Tibial artery (tissue), 4 donors: Measurements from ENCODE around the gene TAS2R3.

Source experiments
- DNase-seq, 2 donors: peaks; one replicate each; pipeline ENCODE4 v3.0.0-alpha.2; 2019
- H3K27ac ChIP-seq, 2 donors: fragments of 200-600 bp; sonication (generic) in 1 of 2; 1 replicate in 1 of 2; 2 replicates in 1 of 2; pipeline ENCODE4 v1.5.1; 2018 to 2019; ENCODE audit warnings: mild to moderate bottlenecking in 1 of 2
- H3K27me3 ChIP-seq, 2 donors: fragments of 200-600 bp; sonication (generic) in 1 of 2; one replicate each; pipeline versions ENCODE4 v1.5.1 to v1.6.0; 2016 to 2019
- H3K36me3 ChIP-seq, 3 donors: fragments of 200-600 bp; sonication (generic) in 2 of 3; one replicate each; pipeline ENCODE4 v1.5.1; 2016 to 2019; ENCODE audit warnings: mild to moderate bottlenecking in 2 of 3
- H3K4me1 ChIP-seq, 4 donors: fragments of 200-600 bp; sonication (generic) in 2 of 4; 1 replicate in 3 of 4; 2 replicates in 1 of 4; pipeline ENCODE4 v1.5.1; 2016 to 2019
- H3K4me3 ChIP-seq, 2 donors: fragments of 200-600 bp; sonication (generic) in 1 of 2; 1 replicate in 1 of 2; 2 replicates in 1 of 2; pipeline ENCODE4 v1.5.1; 2018 to 2019; ENCODE audit warnings: mild to moderate bottlenecking in 2 of 2
- H3K9me3 ChIP-seq, 3 donors: fragments of 200-600 bp; sonication (generic) in 1 of 3; one replicate each; pipeline ENCODE4 v1.5.1; 2016 to 2019
- intact Hi-C: fragments of 100-400 bp; cut with DNase I; formaldehyde crosslinking; loops from one replicate; pipeline ENCODE4 v1.15.0; 2023; ENCODE audit warnings: low total_unique reads
- TF ChIP-seq, protein P1 (sequence below), 2 experiments: fragments of 200-600 bp in 1 of 2; fragments of 450-650 bp in 1 of 2; IDR thresholded peaks; one replicate each; pipeline ENCODE4 v1.5.1; 2017 to 2019; ENCODE audit warnings: antibody characterized with exemption in 2 of 2, mild to moderate bottlenecking in 1 of 2, moderate library complexity in 1 of 2

Gene TAS2R3, protein sequence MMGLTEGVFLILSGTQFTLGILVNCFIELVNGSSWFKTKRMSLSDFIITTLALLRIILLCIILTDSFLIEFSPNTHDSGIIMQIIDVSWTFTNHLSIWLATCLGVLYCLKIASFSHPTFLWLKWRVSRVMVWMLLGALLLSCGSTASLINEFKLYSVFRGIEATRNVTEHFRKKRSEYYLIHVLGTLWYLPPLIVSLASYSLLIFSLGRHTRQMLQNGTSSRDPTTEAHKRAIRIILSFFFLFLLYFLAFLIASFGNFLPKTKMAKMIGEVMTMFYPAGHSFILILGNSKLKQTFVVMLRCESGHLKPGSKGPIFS

GRCh38 chr7:141763797-141764196 lies at the start of gene TAS2R3:
TSS of gene TAS2R3 (plus strand) at chr7:141764097. CDS start at chr7:141764159, 62 bp downstream.
- no peaks in the 10 kb centered on the region for H3K4me1 ChIP-seq
- no peak within 1 kb of the TSS for H3K27ac ChIP-seq
- intact Hi-C loops = no loop called here
- H3K36me3 ChIP-seq = peaks cover 36 to 74% (median 43%) of the 10 kb centered on the region in 3 donors
- H3K9me3 ChIP-seq = no peaks in the 10 kb centered on the region
- no peak for DNase-seq
- H3K27me3 ChIP-seq = no peaks in the 10 kb centered on the region
- TF ChIP-seq, protein P1, sequence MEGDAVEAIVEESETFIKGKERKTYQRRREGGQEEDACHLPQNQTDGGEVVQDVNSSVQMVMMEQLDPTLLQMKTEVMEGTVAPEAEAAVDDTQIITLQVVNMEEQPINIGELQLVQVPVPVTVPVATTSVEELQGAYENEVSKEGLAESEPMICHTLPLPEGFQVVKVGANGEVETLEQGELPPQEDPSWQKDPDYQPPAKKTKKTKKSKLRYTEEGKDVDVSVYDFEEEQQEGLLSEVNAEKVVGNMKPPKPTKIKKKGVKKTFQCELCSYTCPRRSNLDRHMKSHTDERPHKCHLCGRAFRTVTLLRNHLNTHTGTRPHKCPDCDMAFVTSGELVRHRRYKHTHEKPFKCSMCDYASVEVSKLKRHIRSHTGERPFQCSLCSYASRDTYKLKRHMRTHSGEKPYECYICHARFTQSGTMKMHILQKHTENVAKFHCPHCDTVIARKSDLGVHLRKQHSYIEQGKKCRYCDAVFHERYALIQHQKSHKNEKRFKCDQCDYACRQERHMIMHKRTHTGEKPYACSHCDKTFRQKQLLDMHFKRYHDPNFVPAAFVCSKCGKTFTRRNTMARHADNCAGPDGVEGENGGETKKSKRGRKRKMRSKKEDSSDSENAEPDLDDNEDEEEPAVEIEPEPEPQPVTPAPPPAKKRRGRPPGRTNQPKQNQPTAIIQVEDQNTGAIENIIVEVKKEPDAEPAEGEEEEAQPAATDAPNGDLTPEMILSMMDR (IDR thresholded peaks at IDR 0.05) = no peak
- H3K4me3 ChIP-seq = no peak within 1 kb of the TSS

- Histone ChIP-seq H3K27ac (no peak overlapping the region), H3K9me3 (no peaks in the 10 kb centered on the region), H3K27me3 (no peaks in the 10 kb centered on the region), H3K4me3 (no peak overlapping the region), H3K4me1 (no peaks in the 10 kb centered on the region), H3K36me3 (peaks cover 0 to 23% (median 0%) of the 10 kb centered on the region in 3 donors)
- TF ChIP-seq, protein P1 (IDR thresholded peaks at IDR 0.05) = no peak
- intact Hi-C loops = no loop called here
- DNase-seq = no peak
These were observed 49.3 kb upstream of the TAS2R3 start for GRCh38 chr7:141714571-141714970.

GRCh38 chr7:141715018-141715417 lies 48.9 kb upstream of the TAS2R3 start:
- H3K9me3 ChIP-seq = no peaks in the 10 kb centered on the region
- TF ChIP-seq, protein P1 (IDR thresholded peaks at IDR 0.05) = no peak
- H3K27ac ChIP-seq = no peak overlapping the region
- DNase-seq = no peak
- no peak overlapping the region for H3K4me3 ChIP-seq
- peaks cover 0 to 23% (median 0%) of the 10 kb centered on the region in 3 donors for H3K36me3 ChIP-seq
- intact Hi-C loops = no loop called here
- no peaks in the 10 kb centered on the region for H3K4me1 ChIP-seq
- no peaks in the 10 kb centered on the region for H3K27me3 ChIP-seq

- Histone ChIP-seq H3K4me1 (no peaks in the 10 kb centered on the region), H3K4me3 (no peak overlapping the region), H3K27ac (no peak overlapping the region), H3K36me3 (peaks cover 0 to 23% (median 0%) of the 10 kb centered on the region in 3 donors), H3K9me3 (no peaks in the 10 kb centered on the region), H3K27me3 (no peaks in the 10 kb centered on the region)
- intact Hi-C loops = no loop called here
- DNase-seq = no peak
- TF ChIP-seq, protein P1 (IDR thresholded peaks at IDR 0.05) = no peak
These were observed 47.9 kb upstream of the TAS2R3 start for GRCh38 chr7:141715794-141716689.

- DNase-seq = no peak
- intact Hi-C loops = no loop called here
- no peak overlapping the region for H3K4me3 ChIP-seq
- no peaks in the 10 kb centered on the region for H3K27me3 ChIP-seq
- H3K27ac ChIP-seq = no peak overlapping the region
- H3K9me3 ChIP-seq = no peaks in the 10 kb centered on the region
- no peaks in the 10 kb centered on the region for H3K4me1 ChIP-seq
- peaks cover 0 to 16% (median 0%) of the 10 kb centered on the region in 3 donors for H3K36me3 ChIP-seq
- TF ChIP-seq, protein P1 (IDR thresholded peaks at IDR 0.05) = no peak
These were observed 46.4 kb upstream of the TAS2R3 start for GRCh38 chr7:141717450-141717849.
